HEK293 (cell line): ENCODE results near the gene PCDHB1.

Source experiments
- CTCF ChIA-PET: fragments of 350-600 bp; formaldehyde crosslinking; extraction: SDS; loops from one replicate; lab custom pipeline; 2021; ENCODE audit warnings: antibody characterized with exemption; lab: Yijun Ruan, JAX
- POLR2A ChIA-PET: fragments of 300-600 bp; formaldehyde crosslinking; extraction: SDS; loops from one replicate; lab custom pipeline; 2020; ENCODE audit warnings: antibody characterized with exemption, inconsistent platforms; lab: Yijun Ruan, JAX
- H3K27ac ChIP-seq: fragments of 200-500 bp; sonication (Bioruptor generic); 2 replicates; pipeline ENCODE4 v1.5.1; 2014; ENCODE audit warnings: low read depth, low read length, control low read depth, inconsistent platforms; ENCODE audit errors: extremely low read depth
- H3K36me3 ChIP-seq, 2 experiments: fragments of 200-500 bp in 1 of 2; sonication (Bioruptor generic) in 1 of 2; 1 replicate in 1 of 2; 2 replicates in 1 of 2; pipeline ENCODE4 v1.5.1; 2014 to 2017; ENCODE audit warnings: inconsistent platforms in 2 of 2, low read length in 2 of 2; ENCODE audit not compliant: control insufficient read depth in 2 of 2, insufficient read depth in 1 of 2
- H3K4me1 ChIP-seq: fragments of 200-500 bp; sonication (Bioruptor generic); 2 replicates; pipeline ENCODE4 v1.5.1; 2014; ENCODE audit warnings: mild to moderate bottlenecking, low read length, inconsistent platforms; ENCODE audit not compliant: control insufficient read depth, insufficient read depth
- H3K4me3 ChIP-seq: 2 replicates; pipeline ENCODE4 v1.5.1; 2011; ENCODE audit warnings: low read depth, mild to moderate bottlenecking, control low read depth, low read length, moderate library complexity
- H3K9me3 ChIP-seq: fragments of 200-500 bp; sonication (Bioruptor generic); 2 replicates; pipeline ENCODE4 v1.5.1; 2014; ENCODE audit warnings: low read depth, low read length, inconsistent platforms; ENCODE audit not compliant: control insufficient read depth, insufficient read depth
- MEIS1 ChIP-seq: sonication (generic); formaldehyde crosslinking; IDR thresholded peaks from 2 replicates; pipeline ENCODE4 v1.8.1; 2022; ENCODE audit warnings: missing genetic modification reagents, mild to moderate bottlenecking, borderline replicate concordance
- PRDM1 ChIP-seq: fragments of 450-650 bp; formaldehyde crosslinking; IDR thresholded peaks from 2 replicates; pipeline ENCODE4; 2016; ENCODE audit warnings: missing biosample characterization, missing genetic modification characterization
- PRDM10 ChIP-seq: fragments of 450-650 bp; formaldehyde crosslinking; IDR thresholded peaks from 2 replicates; pipeline ENCODE4 v1.5.1; 2016; ENCODE audit warnings: missing biosample characterization, missing genetic modification characterization
- SP7 ChIP-seq: fragments of 450-650 bp; formaldehyde crosslinking; IDR thresholded peaks from 2 replicates; pipeline ENCODE4 v1.5.1; 2016; ENCODE audit warnings: missing biosample characterization, missing genetic modification characterization
- TSHZ1 ChIP-seq: fragments of 450-650 bp; formaldehyde crosslinking; IDR thresholded peaks from 2 replicates; pipeline ENCODE4 v1.5.1; 2016; ENCODE audit warnings: missing biosample characterization, missing genetic modification characterization, borderline replicate concordance
- ZBTB17 ChIP-seq: fragments of 450-650 bp; formaldehyde crosslinking; IDR thresholded peaks from 2 replicates; pipeline ENCODE4 v1.5.1; 2016; ENCODE audit warnings: missing biosample characterization, missing genetic modification characterization
- ZBTB44 ChIP-seq: fragments of 450-650 bp; IDR thresholded peaks from 2 replicates; pipeline ENCODE4 v1.5.1; 2018; ENCODE audit warnings: missing biosample characterization, mild to moderate bottlenecking, missing genetic modification characterization
- ZBTB8A ChIP-seq: fragments of 450-650 bp; formaldehyde crosslinking; IDR thresholded peaks from 2 replicates; pipeline ENCODE4 v1.5.1; 2016; ENCODE audit warnings: missing biosample characterization, missing genetic modification characterization
- ZFHX2 ChIP-seq: fragments of 450-650 bp; formaldehyde crosslinking; conservative IDR thresholded peaks from 2 replicates; pipeline ENCODE4 v1.5.1; 2016; ENCODE audit warnings: missing biosample characterization, missing genetic modification characterization
- ZNF112 ChIP-seq: fragments of 450-650 bp; formaldehyde crosslinking; IDR thresholded peaks from 2 replicates; pipeline ENCODE4 v1.5.0; 2017; ENCODE audit warnings: missing biosample characterization, missing genetic modification characterization
- ZNF157 ChIP-seq: fragments of 450-650 bp; formaldehyde crosslinking; IDR thresholded peaks from 2 replicates; pipeline ENCODE4 v1.5.1; 2016; ENCODE audit warnings: missing biosample characterization, missing genetic modification characterization
- ZNF292 ChIP-seq: fragments of 450-650 bp; formaldehyde crosslinking; IDR thresholded peaks from 2 replicates; pipeline ENCODE4 v1.5.1; 2016; ENCODE audit warnings: low read depth, missing biosample characterization, missing genetic modification characterization, borderline replicate concordance
- ZNF366 ChIP-seq: fragments of 450-650 bp; formaldehyde crosslinking; conservative IDR thresholded peaks from 2 replicates; pipeline ENCODE4 v1.5.1; 2016; ENCODE audit warnings: missing biosample characterization, missing genetic modification characterization
- ZNF423 ChIP-seq: fragments of 450-650 bp; formaldehyde crosslinking; IDR thresholded peaks from 2 replicates; pipeline ENCODE4 v1.5.1; 2016; ENCODE audit warnings: missing biosample characterization, missing genetic modification characterization
- ZNF433 ChIP-seq: fragments of 450-650 bp; formaldehyde crosslinking; IDR thresholded peaks from 2 replicates; pipeline ENCODE4 v1.5.1; 2016; ENCODE audit warnings: missing biosample characterization, missing genetic modification characterization, low read depth
- ZNF529 ChIP-seq: fragments of 450-650 bp; formaldehyde crosslinking; IDR thresholded peaks from 2 replicates; pipeline ENCODE4 v1.5.1; 2017; ENCODE audit warnings: missing genetic modification characterization, missing biosample characterization; ENCODE audit not compliant: insufficient replicate concordance
- ZNF530 ChIP-seq: fragments of 450-650 bp; formaldehyde crosslinking; IDR thresholded peaks from 2 replicates; pipeline ENCODE4 v1.5.1; 2016; ENCODE audit warnings: low read depth, missing biosample characterization, missing genetic modification characterization
- ZNF548 ChIP-seq: fragments of 450-650 bp; formaldehyde crosslinking; IDR thresholded peaks from 2 replicates; pipeline ENCODE4 v1.5.1; 2016; ENCODE audit warnings: missing biosample characterization, missing genetic modification characterization
- ZNF560 ChIP-seq: fragments of 450-650 bp; formaldehyde crosslinking; IDR thresholded peaks from 2 replicates; pipeline ENCODE4 v1.5.1; 2017; ENCODE audit warnings: missing biosample characterization, missing genetic modification characterization, borderline replicate concordance
- ZNF658 ChIP-seq: fragments of 450-650 bp; formaldehyde crosslinking; IDR thresholded peaks from 2 replicates; pipeline ENCODE4; 2016; ENCODE audit warnings: missing biosample characterization, missing genetic modification characterization
- ZNF768 ChIP-seq: fragments of 450-650 bp; formaldehyde crosslinking; IDR thresholded peaks from 2 replicates; pipeline ENCODE4 v1.5.1; 2018; ENCODE audit warnings: missing biosample characterization, mild to moderate bottlenecking, missing genetic modification characterization
- ZNF776 ChIP-seq: fragments of 450-650 bp; formaldehyde crosslinking; IDR thresholded peaks from 2 replicates; pipeline ENCODE4 v1.5.0; 2017; ENCODE audit warnings: missing biosample characterization, missing genetic modification characterization, borderline replicate concordance
- ZSCAN5A ChIP-seq: fragments of 450-650 bp; formaldehyde crosslinking; IDR thresholded peaks from 2 replicates; pipeline ENCODE4 v1.5.1; 2016; ENCODE audit warnings: missing biosample characterization, missing genetic modification characterization

The PCDHB1 gene

GRCh38 chr5:141039517-141039916, 11.7 kb upstream of the PCDHB1 start:
- ChIA-PET POLR2A (interaction anchor here (0.7 to 2.3 kb wide), 2 partner anchors 74 to 113 kb away, joined by 3 to 11 read pairs; partner anchors contain the start of gene PCDHAC2), CTCF (interaction anchor here (0.6 to 3.8 kb wide), 37 partner anchors 13 to 255 kb away, joined by 3 to 81 read pairs (median 4); partner anchors contain the start of genes PCDHA10, PCDHA11, PCDHA13 and PCDHA8)
- H3K4me3 ChIP-seq, result no peak overlapping the region
- H3K36me3 ChIP-seq, result no peaks in the 10 kb centered on the region
- peak overlapping the region; percentile 25 for H3K27ac ChIP-seq
- TF ChIP-seq ZNF433 (tag by site-specific recombination) (no peak), PRDM1 (tag by site-specific recombination) (peak; percentile 6; the same call in 1 of the 2 replicates), ZNF529 (tag by site-specific recombination) (no peak), ZNF768 (no peak), ZNF658 (tag by site-specific recombination) (no peak), ZNF292 (tag by site-specific recombination) (no peak), TSHZ1 (no peak), MEIS1 (CRISPR knock-in tag) (peak; percentile 52; the same call in 1 of the 2 replicates), ZNF776 (tag by site-specific recombination) (no peak), ZFHX2 (tag by site-specific recombination) (no peak), PRDM10 (tag by site-specific recombination) (peak; percentile 54), ZNF530 (tag by site-specific recombination) (no peak), ZSCAN5A (tag by site-specific recombination) (no peak), ZNF423 (tag by site-specific recombination) (no peak), ZNF548 (tag by site-specific recombination) (no peak), ZNF112 (no peak), SP7 (tag by site-specific recombination) (0 out of 2 replicates have a peak, but pooled peaks have one; percentile 39), ZNF157 (tag by site-specific recombination) (no peak), ZNF560 (tag by site-specific recombination) (no peak), ZBTB8A (tag by site-specific recombination) (no peak), ZNF366 (tag by site-specific recombination) (no peak), ZBTB17 (tag by site-specific recombination) (no peak), ZBTB44 (tag by site-specific recombination) (peak; percentile 92)
- H3K4me1 ChIP-seq, result peaks cover 14% of the 10 kb centered on the region
- no peaks in the 10 kb centered on the region for H3K9me3 ChIP-seq
